Kidney (tissue), 14 donors: ENCODE measurements around the gene GREB1. TPM values are rescaled to one million over a fixed set of nuclear protein-coding genes. Genes with fewer than 3 reads are reported as not detected.

ENCODE experiments used
- DNase-seq, 5 donors: peaks; one replicate each; pipeline ENCODE4 v3.0.0-alpha.2; 2013 to 2020
- FAIRE-seq: peaks from 2 replicates; lab custom pipeline; 2012; peaks lifted over from hg19 to GRCh38; lab: Jason Lieb, UNC
- H3K27ac ChIP-seq, 2 donors: one replicate each; pipeline ENCODE4 v1.7.0; 2013; ENCODE audit warnings: low read depth in 2 of 2, low read length in 2 of 2, inconsistent platforms in 1 of 2
- H3K27me3 ChIP-seq: one replicate; pipeline ENCODE4 v1.7.1; 2013; ENCODE audit warnings: low read length, inconsistent platforms; ENCODE audit not compliant: control insufficient read depth, insufficient read depth
- H3K36me3 ChIP-seq, 3 donors: one replicate each; pipeline versions ENCODE4 v1.7.0 to v1.7.1; 2013; ENCODE audit warnings: low read length in 3 of 3, control low read depth in 1 of 3, inconsistent platforms in 1 of 3; ENCODE audit not compliant: insufficient read depth in 3 of 3, control insufficient read depth in 2 of 3
- H3K4me1 ChIP-seq, 3 donors: one replicate each; pipeline versions ENCODE4 v1.7.0 to v1.7.1; 2013; ENCODE audit warnings: low read length in 3 of 3, inconsistent platforms in 1 of 3, low read depth in 1 of 3; ENCODE audit not compliant: control insufficient read depth in 2 of 3, insufficient read depth in 2 of 3
- H3K4me3 ChIP-seq, 3 donors: one replicate each; pipeline versions ENCODE4 v1.7.0 to v1.8.1; 2013; ENCODE audit warnings: low read length in 3 of 3, control low read depth in 1 of 3, inconsistent platforms in 1 of 3
- H3K9ac ChIP-seq, 3 donors: one replicate each; pipeline versions ENCODE4 v1.7.0 to v1.7.1; 2013; ENCODE audit warnings: low read length in 3 of 3, control low read depth in 1 of 3, inconsistent platforms in 1 of 3
- H3K9me3 ChIP-seq, 3 donors: one replicate each; pipeline versions ENCODE4 v1.7.0 to v1.7.1; 2013; ENCODE audit warnings: low read length in 3 of 3, control low read depth in 1 of 3, inconsistent platforms in 1 of 3; ENCODE audit not compliant: control insufficient read depth in 2 of 3, insufficient read depth in 1 of 3
- CTCF ChIP-seq: IDR thresholded peaks from 3 replicates; pipeline ENCODE4 v1.5.1; 2012; ENCODE audit warnings: mild to moderate bottlenecking, moderate library complexity, borderline replicate concordance; ENCODE audit not compliant: insufficient read depth; ENCODE audit errors: extremely low read depth
- intact Hi-C: fragments of 100-400 bp; cut with DNase I; formaldehyde crosslinking; loops from one replicate; pipeline ENCODE4 v1.11.1; 2022
- polyA plus RNA-seq: library from polyadenylated mRNA; stranded (reverse); fragments of 350-450 nt; fragmentation: Illumina TruSeq; extraction: RNeasy Lipid Tissue Mini Kit (QIAGEN cat#74804); gene quantifications from one replicate; pipeline ENCODE4 v1.2.3, GENCODE V29; 2014; ENCODE audit warnings: low read depth, low replicate concordance; ENCODE audit not compliant: insufficient read depth
- total RNA-seq: library from RNA; stranded (reverse); fragmentation: NEBNext Ultra II Directional; extraction: Animal tissue kit (Norgen Biotek cat#: 25700); gene quantifications from one replicate; pipeline ENCODE4 v1.2.1, GENCODE V29; 2021
- donor health status: control.
- donor health status: control.
- donor health status: control.
- donor health status: control.
- donor health status: control.
- donor health status: DM: yes; HTN: yes; CAD: no.
- donor health status: Normal renal cell carcinoma (clear cell type).

Gene GREB1
- total and polyA plus RNA-seq, 2 donors from 2014 or later = 0.98 to 1.8 TPM

- peak in 1 of 5 donors; percentile 16 for DNase-seq
- TF ChIP-seq CTCF = no peak
- H3K27ac ChIP-seq = no peak overlapping the region
- H3K9me3 ChIP-seq = no peaks in the 10 kb centered on the region
- no peak overlapping the region for H3K9ac ChIP-seq
- no peak overlapping the region for H3K4me3 ChIP-seq
- intact Hi-C loops = no loop called here
- no peaks in the 10 kb centered on the region for H3K4me1 ChIP-seq
- no peaks in the 10 kb centered on the region for H3K27me3 ChIP-seq
- no peaks in the 10 kb centered on the region for H3K36me3 ChIP-seq
- FAIRE-seq = no peak
Measured at GRCh38 chr2:11571170-11571569, 37.3 kb downstream of the GREB1 start.

- intact Hi-C loops = no loop called here
- H3K9me3 ChIP-seq = no peaks in the 10 kb centered on the region
Measured at GRCh38 chr2:11572996-11573395, 39.2 kb downstream of the GREB1 start.

GRCh38 chr2:11573418-11574175 lies 39.8 kb downstream of the GREB1 start:
- no peak overlapping the region for H3K4me3 ChIP-seq
- no peak for TF ChIP-seq CTCF
- DNase-seq (peak in 1 of 5 donors; percentile 19), FAIRE-seq (no peak)
- H3K9ac ChIP-seq = no peak overlapping the region
- no peaks in the 10 kb centered on the region for H3K9me3 ChIP-seq
- no peaks in the 10 kb centered on the region for H3K36me3 ChIP-seq
- H3K27ac ChIP-seq = no peak overlapping the region
- intact Hi-C loops = no loop called here
- H3K27me3 ChIP-seq = no peaks in the 10 kb centered on the region
- H3K4me1 ChIP-seq = no peaks in the 10 kb centered on the region

More at GRCh38 chr2:11572996-11573395, 39.2 kb downstream of the GREB1 start:
- Histone ChIP-seq H3K27me3 (no peaks in the 10 kb centered on the region), H3K9ac (no peak overlapping the region), H3K36me3 (no peaks in the 10 kb centered on the region), H3K4me3 (no peak overlapping the region), H3K27ac (no peak overlapping the region), H3K4me1 (no peaks in the 10 kb centered on the region)
- FAIRE-seq = no peak
- peak in 1 of 5 donors; percentile 15 for DNase-seq
- TF ChIP-seq CTCF = no peak
